GM18517 (cell line): ENCODE results near the gene SH3BGR.

Source experiments
- ATAC-seq: cut with Tn5 transposase; IDR thresholded peaks from one replicate; pipeline ENCODE4 v1.9.1; 2021; ENCODE audit warnings: mild to moderate bottlenecking, moderate library complexity; ENCODE audit not compliant: unreplicated experiment

Gene SH3BGR

GRCh38 chr21:39511102-39511501 lies 59.3 kb downstream of the SH3BGR start:
- no peak for ATAC-seq

- no peak for ATAC-seq
These were observed 62.0 kb downstream of the SH3BGR start for GRCh38 chr21:39513735-39514134.

- no peak for ATAC-seq
These were observed 64.1 kb downstream of the SH3BGR start for GRCh38 chr21:39515684-39516472.

GRCh38 chr21:39518055-39518846 lies 66.5 kb downstream of the SH3BGR start:
- no peak for ATAC-seq

GRCh38 chr21:39518847-39519210 lies 67.1 kb downstream of the SH3BGR start:
- ATAC-seq = no peak

GRCh38 chr21:39519835-39520234 lies 68.1 kb downstream of the SH3BGR start:
- ATAC-seq = no peak

GRCh38 chr21:39523399-39523798 lies 71.6 kb downstream of the SH3BGR start:
- ATAC-seq = no peak

GRCh38 chr21:39523915-39524314 lies 72.1 kb downstream of the SH3BGR start:
- ATAC-seq = no peak

- no peak for ATAC-seq
These were observed 73.4 kb downstream of the SH3BGR start for GRCh38 chr21:39525129-39525528.

GRCh38 chr21:39525601-39526000 lies 73.8 kb downstream of the SH3BGR start:
- no peak for ATAC-seq

- ATAC-seq = no peak
These were observed 75.4 kb downstream of the SH3BGR start for GRCh38 chr21:39527067-39527595.

- no peak for ATAC-seq
These were observed 76.1 kb downstream of the SH3BGR start for GRCh38 chr21:39527664-39528381.

GRCh38 chr21:39529026-39529425 lies 77.3 kb downstream of the SH3BGR start:
- no peak for ATAC-seq

- no peak for ATAC-seq
These were observed 79.3 kb downstream of the SH3BGR start for GRCh38 chr21:39531064-39531463.

- ATAC-seq = no peak
These were observed 80.1 kb downstream of the SH3BGR start for GRCh38 chr21:39531840-39532239.

- no peak for ATAC-seq
These were observed 82.0 kb downstream of the SH3BGR start for GRCh38 chr21:39533545-39534380.

- no peak for ATAC-seq
These were observed 84.1 kb downstream of the SH3BGR start for GRCh38 chr21:39535646-39536437.

GRCh38 chr21:39536835-39537234 lies 85.1 kb downstream of the SH3BGR start:
- no peak for ATAC-seq

GRCh38 chr21:39537571-39537970 lies 85.8 kb downstream of the SH3BGR start:
- no peak for ATAC-seq
